CD4-positive, alpha-beta T cell treated with Interferon gamma for 1 hour (primary cell): ENCODE measurements around the gene CYP4F3.
"Not testable (repeated sequence)": the region's sequence is repeated elsewhere in the genome, so short reads cannot be mapped to it uniquely, and the experiment has no call there.

Experiments
- DNase-seq: peaks from one replicate; pipeline ENCODE4 v3.0.0-alpha.2; 2020

The CYP4F3 gene, protein sequence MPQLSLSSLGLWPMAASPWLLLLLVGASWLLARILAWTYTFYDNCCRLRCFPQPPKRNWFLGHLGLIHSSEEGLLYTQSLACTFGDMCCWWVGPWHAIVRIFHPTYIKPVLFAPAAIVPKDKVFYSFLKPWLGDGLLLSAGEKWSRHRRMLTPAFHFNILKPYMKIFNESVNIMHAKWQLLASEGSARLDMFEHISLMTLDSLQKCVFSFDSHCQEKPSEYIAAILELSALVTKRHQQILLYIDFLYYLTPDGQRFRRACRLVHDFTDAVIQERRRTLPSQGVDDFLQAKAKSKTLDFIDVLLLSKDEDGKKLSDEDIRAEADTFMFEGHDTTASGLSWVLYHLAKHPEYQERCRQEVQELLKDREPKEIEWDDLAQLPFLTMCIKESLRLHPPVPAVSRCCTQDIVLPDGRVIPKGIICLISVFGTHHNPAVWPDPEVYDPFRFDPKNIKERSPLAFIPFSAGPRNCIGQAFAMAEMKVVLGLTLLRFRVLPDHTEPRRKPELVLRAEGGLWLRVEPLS

DNA sequence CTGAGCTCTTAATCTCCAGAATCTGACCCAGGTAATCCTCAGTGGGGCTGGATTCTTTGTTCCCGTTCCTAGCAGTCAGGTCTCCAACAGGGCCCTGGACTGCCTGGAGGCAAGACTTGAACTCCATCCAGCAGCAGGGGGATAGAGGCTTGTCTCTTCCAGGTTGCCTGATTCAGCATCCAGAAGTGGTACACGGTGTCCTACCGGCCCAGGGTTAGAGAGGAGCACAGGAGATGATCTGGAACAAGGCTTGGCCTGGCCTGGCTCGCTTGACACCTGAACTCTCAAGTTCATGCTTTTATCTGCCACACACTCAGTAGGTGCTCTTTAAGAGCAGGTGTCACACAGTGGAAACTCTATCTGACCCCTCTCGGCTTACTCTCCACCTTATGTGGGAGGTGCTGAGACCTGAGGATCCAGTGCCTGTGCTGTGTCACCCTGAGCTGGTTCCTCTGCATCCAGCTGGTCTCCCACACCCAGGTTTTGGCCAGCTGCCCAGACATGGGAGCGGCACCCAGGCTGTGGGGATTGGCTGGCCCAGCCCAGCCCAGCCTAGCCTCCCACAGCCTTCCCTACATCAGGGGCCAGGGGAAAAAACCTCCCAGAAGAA lies at the start of gene CYP4F3:
Gene CYP4F3, plus strand, starts transcription at position 604 of the 610 bp plus-strand sequence. CDS start 519 bp downstream, outside the sequence.
- peak; percentile 11 for DNase-seq

GRCh38 chr19:15591796-15592195 lies 48.9 kb upstream of the CYP4F3 start:
- no peak for DNase-seq

DNA sequence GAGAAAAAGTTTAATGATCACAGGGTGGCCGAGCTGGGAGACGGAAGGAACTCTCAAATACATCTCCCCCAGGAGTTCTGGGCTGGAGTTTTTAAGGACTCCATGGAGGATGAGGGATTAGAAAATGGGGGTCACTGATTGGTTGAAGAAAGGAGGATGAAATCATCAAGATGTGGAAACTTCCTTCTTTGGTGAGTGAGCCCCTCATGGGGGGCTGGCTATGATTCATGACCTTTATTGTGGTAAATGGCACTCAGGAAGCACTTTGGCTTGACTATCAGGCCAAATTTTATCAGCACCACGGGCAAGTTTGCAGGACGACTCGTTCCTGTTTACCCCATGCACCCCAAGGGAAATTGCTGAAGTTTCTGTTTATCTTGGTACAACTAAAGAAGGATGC lies 48.2 kb upstream of the CYP4F3 start:
- not testable (repeated sequence) for DNase-seq

DNA sequence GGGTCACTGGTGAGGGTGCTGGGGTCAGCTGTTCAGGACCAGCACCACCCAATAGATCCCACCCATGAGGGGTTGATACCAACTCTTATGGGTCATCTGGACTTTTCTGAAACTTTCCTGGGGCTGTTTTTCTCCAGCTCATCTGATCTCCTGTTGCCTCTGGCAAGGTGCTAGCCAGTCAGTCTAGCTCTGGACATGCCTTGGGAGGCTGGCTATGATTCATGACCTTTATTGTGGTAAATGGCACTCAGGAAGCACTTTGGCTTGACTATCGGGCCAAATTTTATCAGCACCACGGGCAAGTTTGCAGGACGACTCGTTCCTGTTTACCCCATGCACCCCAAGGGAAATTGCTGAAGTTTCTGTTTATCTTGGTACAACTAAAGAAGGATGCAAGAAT lies 46.9 kb upstream of the CYP4F3 start:
- not testable (repeated sequence) for DNase-seq

- no peak for DNase-seq
These were observed 45.6 kb upstream of the CYP4F3 start for GRCh38 chr19:15595069-15595468.

- not testable (repeated sequence) for DNase-seq
These were observed 32.4 kb upstream of the CYP4F3 start for GRCh38 chr19:15607978-15608925.

- no peak for DNase-seq
These were observed 31.4 kb upstream of the CYP4F3 start for GRCh38 chr19:15609261-15609660.

- DNase-seq = no peak
These were observed 28.4 kb upstream of the CYP4F3 start for GRCh38 chr19:15612342-15612741.

DNA sequence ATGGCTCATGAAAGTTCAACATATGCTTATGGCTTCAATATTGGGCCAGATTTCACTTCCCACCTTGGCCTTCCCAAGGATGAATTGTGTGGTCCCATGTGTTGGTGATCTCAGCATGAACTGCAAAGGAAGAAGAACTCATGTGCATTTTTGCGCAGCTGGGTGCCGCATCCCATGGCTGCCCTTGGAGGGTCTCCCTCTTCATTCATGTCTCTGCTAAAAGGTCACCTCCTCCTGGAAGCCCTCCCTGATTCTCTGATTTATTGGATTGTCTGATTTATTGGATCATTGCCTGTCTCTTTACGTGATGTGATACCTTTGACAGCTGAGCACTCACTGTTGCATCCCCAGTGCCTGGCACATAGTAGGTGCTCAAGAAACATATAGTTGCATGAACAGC lies 27.4 kb upstream of the CYP4F3 start:
- no peak for DNase-seq

DNA sequence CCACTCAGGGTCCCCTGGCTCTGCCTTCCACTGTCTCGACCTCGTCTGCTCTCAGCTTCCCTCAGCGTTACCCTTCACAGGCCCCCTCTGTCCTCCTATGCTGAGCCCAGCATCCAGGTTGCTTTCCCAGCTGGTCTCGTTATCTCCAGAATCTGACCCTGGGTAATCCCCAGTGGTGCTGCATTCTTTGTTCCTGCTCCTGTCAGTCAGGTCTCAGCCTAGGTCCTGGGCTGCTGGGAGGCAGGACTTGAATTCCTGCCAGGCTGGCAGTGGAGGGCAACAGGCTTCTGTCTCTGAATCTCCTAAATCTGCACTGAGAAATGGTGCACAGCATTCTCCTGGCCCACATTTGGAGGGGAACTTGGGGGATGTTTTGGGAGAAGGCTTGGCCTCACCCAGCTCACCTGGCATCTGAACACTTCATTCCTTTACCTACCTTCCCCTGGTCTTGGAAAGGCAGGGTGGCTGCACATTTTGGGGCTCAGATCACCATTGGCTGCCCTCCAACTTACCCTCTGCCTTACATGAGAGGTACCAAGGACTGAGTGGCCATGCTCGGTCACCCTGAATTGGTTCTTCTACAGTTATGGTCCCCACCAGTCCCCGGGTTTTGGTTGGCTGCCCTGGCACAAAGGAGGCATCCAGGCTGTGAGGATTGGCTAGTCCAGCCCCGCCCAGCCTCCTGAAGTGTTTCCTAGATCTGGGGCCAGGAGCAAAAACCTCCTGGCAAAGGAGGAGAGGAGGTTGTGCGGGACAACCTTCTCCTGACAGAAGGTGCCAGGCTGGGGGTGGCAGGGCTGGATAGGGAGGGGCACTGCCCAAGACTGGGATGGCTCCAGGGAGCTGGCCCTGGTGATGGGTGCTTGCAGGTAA lies 26.0 kb upstream of the CYP4F3 start, which contains the start of gene CYP4F8:
Gene CYP4F8, plus strand, starts transcription at position 712 of the 873 bp plus-strand sequence. CDS start 399 bp downstream, outside the sequence.
- no peak for DNase-seq

DNA sequence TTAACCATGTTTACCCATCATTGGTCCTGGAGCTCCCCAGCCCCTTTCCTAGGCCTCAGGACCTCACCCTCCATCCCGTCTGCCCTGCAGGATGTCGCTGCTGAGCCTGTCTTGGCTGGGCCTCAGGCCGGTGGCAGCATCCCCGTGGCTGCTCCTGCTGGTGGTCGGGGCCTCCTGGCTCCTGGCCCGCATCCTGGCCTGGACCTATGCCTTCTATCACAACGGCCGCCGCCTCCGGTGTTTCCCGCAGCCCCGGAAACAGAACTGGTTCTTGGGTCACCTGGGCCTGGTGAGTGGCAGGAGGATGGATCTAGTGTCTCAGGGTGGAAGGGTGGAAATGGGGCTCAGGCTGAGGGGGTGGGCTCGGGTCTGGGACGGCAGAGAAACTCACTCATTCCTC lies 25.2 kb upstream of the CYP4F3 start:
- no peak for DNase-seq

GRCh38 chr19:15616183-15616582 lies 24.5 kb upstream of the CYP4F3 start:
- DNase-seq = no peak

DNA sequence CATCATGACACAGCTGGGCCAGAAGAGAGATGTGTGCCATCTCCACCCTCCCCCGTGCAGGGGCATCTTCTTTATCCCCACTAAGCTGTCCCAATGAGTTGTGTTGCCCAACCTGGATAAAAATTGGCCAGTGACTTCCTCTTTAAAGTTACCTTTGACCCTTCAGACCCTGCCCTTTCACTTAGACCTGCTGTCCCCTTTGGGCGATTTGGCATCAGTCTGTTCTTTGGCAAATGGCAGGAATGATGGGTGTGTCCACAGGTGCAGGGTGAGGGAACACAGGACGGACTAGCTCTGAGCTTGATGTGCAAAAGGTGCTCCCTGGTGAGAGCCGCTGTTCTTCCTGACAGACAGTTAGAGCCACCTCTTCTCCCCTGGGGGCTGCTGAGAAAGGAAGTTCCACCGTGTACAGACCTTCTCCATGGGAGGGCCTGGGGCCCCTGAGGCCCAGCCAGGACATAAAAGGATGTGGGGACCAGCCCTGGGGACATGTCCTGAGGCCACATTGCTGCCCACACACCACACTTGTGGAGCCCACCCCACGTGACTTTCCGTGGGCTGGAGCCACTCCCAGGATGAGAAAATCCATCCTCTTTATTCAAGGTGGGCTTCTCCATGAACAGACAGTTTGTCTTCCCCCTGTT lies 23.9 kb upstream of the CYP4F3 start:
- DNase-seq = no peak

DNA sequence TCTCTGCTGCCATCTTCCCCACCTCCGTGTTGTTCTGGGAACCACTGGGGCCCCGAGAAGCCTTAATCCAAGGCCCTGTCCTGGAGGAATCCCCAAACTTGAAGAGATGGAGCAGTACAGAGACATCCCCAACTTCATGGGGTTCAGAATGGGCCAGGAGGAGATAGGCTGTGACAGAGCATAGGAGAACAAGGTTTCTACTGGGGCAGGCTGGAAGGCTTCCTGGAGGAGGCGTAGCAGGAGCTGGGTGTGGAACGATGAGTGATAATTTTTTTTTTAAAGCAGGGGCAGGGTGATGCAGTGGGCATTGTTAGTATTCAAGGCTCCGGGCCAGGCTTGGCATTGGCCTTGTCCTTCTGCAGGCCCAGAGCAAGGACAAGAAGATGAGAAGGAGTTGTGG lies 22.4 kb upstream of the CYP4F3 start:
- no peak for DNase-seq

GRCh38 chr19:15621801-15622200 lies 18.9 kb upstream of the CYP4F3 start:
- no peak for DNase-seq

DNA sequence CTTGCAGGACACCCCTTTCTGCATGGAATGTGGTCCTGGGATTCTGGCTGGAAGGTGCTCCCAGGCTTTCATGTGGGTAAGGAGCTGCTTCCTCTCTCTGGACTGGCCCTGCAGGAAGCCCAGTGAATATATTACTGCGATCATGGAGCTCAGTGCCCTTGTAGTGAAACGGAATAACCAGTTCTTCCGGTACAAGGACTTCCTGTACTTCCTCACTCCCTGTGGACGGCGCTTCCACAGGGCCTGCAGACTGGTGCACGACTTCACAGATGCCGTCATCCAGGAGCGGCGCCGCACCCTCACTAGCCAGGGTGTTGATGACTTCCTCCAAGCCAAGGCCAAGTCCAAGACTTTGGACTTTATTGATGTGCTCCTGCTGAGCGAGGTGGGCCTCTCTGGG lies 17.7 kb upstream of the CYP4F3 start:
- no peak for DNase-seq

- no peak for DNase-seq
These were observed 16.9 kb upstream of the CYP4F3 start for GRCh38 chr19:15623711-15624318.

GRCh38 chr19:15628236-15629002 lies 12.3 kb upstream of the CYP4F3 start:
- DNase-seq = no peak

DNA sequence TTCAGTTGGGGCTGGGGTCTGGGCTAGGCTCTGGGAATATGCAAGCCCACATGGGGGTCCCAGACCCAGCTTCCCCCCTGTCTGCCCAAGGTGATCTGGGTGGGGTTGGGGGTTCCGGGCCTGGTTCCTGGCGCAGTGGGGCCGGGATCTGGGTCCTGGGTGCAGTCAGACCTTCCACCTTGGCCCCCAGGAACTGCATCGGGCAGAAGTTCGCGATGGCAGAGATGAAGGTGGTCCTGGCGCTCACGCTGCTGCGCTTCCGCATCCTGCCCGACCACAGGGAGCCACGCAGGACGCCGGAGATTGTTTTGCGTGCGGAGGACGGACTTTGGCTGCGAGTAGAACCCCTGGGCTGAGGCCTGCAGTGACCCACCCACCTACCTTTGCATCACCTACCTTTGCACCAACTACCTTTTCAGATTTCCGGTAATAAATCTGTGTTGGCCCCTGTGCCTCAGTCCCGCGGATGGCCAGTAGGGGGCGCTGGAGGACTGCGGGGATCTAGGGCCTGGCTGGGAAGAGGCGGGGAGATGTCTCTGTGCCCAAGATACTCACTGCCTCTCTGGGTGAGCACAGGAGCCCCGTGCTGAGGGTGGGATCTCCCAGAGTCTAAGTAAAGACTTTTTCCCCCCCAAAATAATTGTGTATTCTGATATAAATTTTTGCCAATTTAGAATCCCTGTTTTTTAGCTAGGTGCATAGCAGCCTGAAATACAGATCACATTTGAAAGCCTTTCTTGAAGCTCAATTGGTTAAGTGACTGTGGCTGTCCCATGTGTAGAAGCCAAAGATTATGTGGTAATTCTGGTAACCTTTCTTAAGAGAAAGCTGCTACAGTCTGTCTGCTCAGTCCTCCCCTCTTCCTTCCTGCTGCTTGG lies 11.5 kb upstream of the CYP4F3 start:
- peak; percentile 76 for DNase-seq
